ENCODE data around the gene GCLC.

DNA sequence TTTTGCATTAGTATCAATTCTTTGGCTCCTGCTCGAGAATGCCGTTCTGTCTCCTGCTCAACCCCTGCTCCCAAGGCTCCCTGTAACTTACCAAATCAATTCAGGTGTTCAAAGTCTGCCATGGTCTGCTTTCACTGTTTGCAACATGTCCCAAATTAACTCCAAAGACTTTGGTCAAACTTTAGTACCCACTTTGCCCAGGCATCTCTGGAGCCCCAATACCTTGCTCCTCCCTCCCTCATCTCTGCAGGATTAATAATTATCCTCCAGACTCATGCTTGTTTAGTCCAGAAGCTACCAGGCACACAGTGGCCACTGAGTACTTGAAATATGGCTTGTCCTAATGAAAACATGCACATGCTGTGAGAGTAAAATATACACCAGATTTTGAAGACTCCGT is 30.2 kb downstream of the GCLC start:
- TF ChIP-seq, protein P1, sequence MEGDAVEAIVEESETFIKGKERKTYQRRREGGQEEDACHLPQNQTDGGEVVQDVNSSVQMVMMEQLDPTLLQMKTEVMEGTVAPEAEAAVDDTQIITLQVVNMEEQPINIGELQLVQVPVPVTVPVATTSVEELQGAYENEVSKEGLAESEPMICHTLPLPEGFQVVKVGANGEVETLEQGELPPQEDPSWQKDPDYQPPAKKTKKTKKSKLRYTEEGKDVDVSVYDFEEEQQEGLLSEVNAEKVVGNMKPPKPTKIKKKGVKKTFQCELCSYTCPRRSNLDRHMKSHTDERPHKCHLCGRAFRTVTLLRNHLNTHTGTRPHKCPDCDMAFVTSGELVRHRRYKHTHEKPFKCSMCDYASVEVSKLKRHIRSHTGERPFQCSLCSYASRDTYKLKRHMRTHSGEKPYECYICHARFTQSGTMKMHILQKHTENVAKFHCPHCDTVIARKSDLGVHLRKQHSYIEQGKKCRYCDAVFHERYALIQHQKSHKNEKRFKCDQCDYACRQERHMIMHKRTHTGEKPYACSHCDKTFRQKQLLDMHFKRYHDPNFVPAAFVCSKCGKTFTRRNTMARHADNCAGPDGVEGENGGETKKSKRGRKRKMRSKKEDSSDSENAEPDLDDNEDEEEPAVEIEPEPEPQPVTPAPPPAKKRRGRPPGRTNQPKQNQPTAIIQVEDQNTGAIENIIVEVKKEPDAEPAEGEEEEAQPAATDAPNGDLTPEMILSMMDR (IDR thresholded peaks at IDR 0.05), result no peak
- TF ChIP-seq EP300 (IDR thresholded peaks at IDR 0.05) (no peak), POLR2A (IDR thresholded peaks at IDR 0.05) (no peak), POLR2AphosphoS5 (IDR thresholded peaks at IDR 0.05) (no peak)

Data from stomach (tissue), 4 donors.